Measurements from ENCODE around the gene CARD9. TPM values are rescaled to one million over a fixed set of nuclear protein-coding genes. Genes with fewer than 3 reads are reported as not detected.
"Not testable (repeated sequence)": the region's sequence is repeated elsewhere in the genome, so short reads cannot be mapped to it uniquely, and the experiment has no call there.

The CARD9 gene
- total RNA-seq, 1 donor from 2014 or later, result 9.2 TPM

GRCh38 chr9:136361047-136361753 is 12.3 kb downstream of the CARD9 start:
- intact Hi-C loops (cut with micrococcal nuclease), result no loop called here
- H3K4me1 Mint-ChIP-seq, result peaks cover 4% of the 10 kb centered on the region
- peaks cover 5% of the 10 kb centered on the region for H3K36me3 Mint-ChIP-seq (ENCODE audit: low read depth)
- no peak for DNase-seq
- no peak overlapping the region for H3K4me3 Mint-ChIP-seq
- H3K27ac Mint-ChIP-seq, result no peak overlapping the region
- no peaks in the 10 kb centered on the region for H3K9me3 Mint-ChIP-seq
- no peaks in the 10 kb centered on the region for H3K27me3 Mint-ChIP-seq

GRCh38 chr9:136359774-136360718 is 13.4 kb downstream of the CARD9 start:
- Mint-ChIP-seq H3K4me1 (peaks cover 4% of the 10 kb centered on the region), H3K27me3 (no peaks in the 10 kb centered on the region), H3K36me3 (ENCODE audit: low read depth) (peaks cover 3% of the 10 kb centered on the region), H3K4me3 (no peak overlapping the region), H3K27ac (no peak overlapping the region), H3K9me3 (no peaks in the 10 kb centered on the region)
- no peak for DNase-seq
- intact Hi-C loops (cut with micrococcal nuclease), result no loop called here

- H3K4me1 Mint-ChIP-seq, result peaks cover 4% of the 10 kb centered on the region
- H3K27me3 Mint-ChIP-seq, result no peaks in the 10 kb centered on the region
- H3K36me3 Mint-ChIP-seq (ENCODE audit: low read depth), result peaks cover 2% of the 10 kb centered on the region
Measured at GRCh38 chr9:136358888-136359287, 14.6 kb downstream of the CARD9 start.

GRCh38 chr9:136358016-136358415 is 15.5 kb downstream of the CARD9 start:
- no peak overlapping the region for H3K4me3 Mint-ChIP-seq

More at GRCh38 chr9:136358888-136359287, 14.6 kb downstream of the CARD9 start:
- intact Hi-C loops (cut with micrococcal nuclease), result no loop called here
- H3K27ac Mint-ChIP-seq, result no peak overlapping the region
- DNase-seq, result no peak
- no peaks in the 10 kb centered on the region for H3K9me3 Mint-ChIP-seq
- H3K4me3 Mint-ChIP-seq, result no peak overlapping the region

GRCh38 chr9:136357202-136357725 is 16.2 kb downstream of the CARD9 start:
- Mint-ChIP-seq H3K27ac (no peak overlapping the region), H3K4me3 (no peak overlapping the region), H3K36me3 (ENCODE audit: low read depth) (no peaks in the 10 kb centered on the region), H3K4me1 (no peaks in the 10 kb centered on the region), H3K9me3 (no peaks in the 10 kb centered on the region), H3K27me3 (no peaks in the 10 kb centered on the region)
- intact Hi-C loops (cut with micrococcal nuclease), result no loop called here
- DNase-seq, result no peak

More at GRCh38 chr9:136358016-136358415, 15.5 kb downstream of the CARD9 start:
- DNase-seq, result no peak
- Mint-ChIP-seq H3K27me3 (no peaks in the 10 kb centered on the region), H3K9me3 (no peaks in the 10 kb centered on the region), H3K4me1 (peaks cover 4% of the 10 kb centered on the region), H3K27ac (no peak overlapping the region), H3K36me3 (ENCODE audit: low read depth) (no peaks in the 10 kb centered on the region)
- intact Hi-C loops (cut with micrococcal nuclease), result no loop called here

GRCh38 chr9:136355616-136356557 is 17.6 kb downstream of the CARD9 start:
- H3K4me3 Mint-ChIP-seq, result no peak overlapping the region
- intact Hi-C loops (cut with micrococcal nuclease), result no loop called here
- no peaks in the 10 kb centered on the region for H3K27me3 Mint-ChIP-seq
- H3K27ac Mint-ChIP-seq, result no peak overlapping the region
- no peaks in the 10 kb centered on the region for H3K36me3 Mint-ChIP-seq (ENCODE audit: low read depth)
- no peak for DNase-seq
- no peaks in the 10 kb centered on the region for H3K9me3 Mint-ChIP-seq
- H3K4me1 Mint-ChIP-seq, result no peaks in the 10 kb centered on the region

- Mint-ChIP-seq H3K27me3 (no peaks in the 10 kb centered on the region), H3K27ac (no peak overlapping the region), H3K36me3 (ENCODE audit: low read depth) (no peaks in the 10 kb centered on the region), H3K9me3 (no peaks in the 10 kb centered on the region), H3K4me3 (no peak overlapping the region), H3K4me1 (no peaks in the 10 kb centered on the region)
- intact Hi-C loops (cut with micrococcal nuclease), result no loop called here
- DNase-seq, result no peak
Measured at GRCh38 chr9:136354592-136355085, 18.8 kb downstream of the CARD9 start.

- no peak overlapping the region for H3K4me3 Mint-ChIP-seq
- H3K27me3 Mint-ChIP-seq, result no peaks in the 10 kb centered on the region
- H3K27ac Mint-ChIP-seq, result no peak overlapping the region
- no peaks in the 10 kb centered on the region for H3K4me1 Mint-ChIP-seq
- H3K9me3 Mint-ChIP-seq, result no peaks in the 10 kb centered on the region
- H3K36me3 Mint-ChIP-seq (ENCODE audit: low read depth), result no peaks in the 10 kb centered on the region
- no peak for DNase-seq
- intact Hi-C loops (cut with micrococcal nuclease), result no loop called here
Measured at GRCh38 chr9:136353757-136354488, 19.5 kb downstream of the CARD9 start.

GRCh38 chr9:136353088-136353487 is 20.4 kb downstream of the CARD9 start:
- DNase-seq, result no peak
- no peaks in the 10 kb centered on the region for H3K27me3 Mint-ChIP-seq
- no peak overlapping the region for H3K4me3 Mint-ChIP-seq
- no peaks in the 10 kb centered on the region for H3K9me3 Mint-ChIP-seq
- intact Hi-C loops (cut with micrococcal nuclease), result no loop called here
- no peak overlapping the region for H3K27ac Mint-ChIP-seq
- no peaks in the 10 kb centered on the region for H3K36me3 Mint-ChIP-seq (ENCODE audit: low read depth)
- no peaks in the 10 kb centered on the region for H3K4me1 Mint-ChIP-seq

GRCh38 chr9:136352682-136353081 is 20.8 kb downstream of the CARD9 start:
- DNase-seq, result no peak
- H3K27ac Mint-ChIP-seq, result no peak overlapping the region
- intact Hi-C loops (cut with micrococcal nuclease), result no loop called here

GRCh38 chr9:136351868-136352267 is 21.6 kb downstream of the CARD9 start:
- H3K4me1 Mint-ChIP-seq; intact Hi-C loops (cut with micrococcal nuclease); H3K9me3 Mint-ChIP-seq; H3K36me3 Mint-ChIP-seq (ENCODE audit: low read depth); H3K27me3 Mint-ChIP-seq; H3K4me3 Mint-ChIP-seq; DNase-seq; H3K27ac Mint-ChIP-seq: not testable (repeated sequence)

More at GRCh38 chr9:136352682-136353081, 20.8 kb downstream of the CARD9 start:
- Mint-ChIP-seq H3K9me3 (no peaks in the 10 kb centered on the region), H3K27me3 (no peaks in the 10 kb centered on the region), H3K4me3 (no peak overlapping the region), H3K36me3 (ENCODE audit: low read depth) (no peaks in the 10 kb centered on the region), H3K4me1 (no peaks in the 10 kb centered on the region)

- intact Hi-C loops (cut with micrococcal nuclease), result no loop called here
- Mint-ChIP-seq H3K27ac (no peak overlapping the region), H3K36me3 (ENCODE audit: low read depth) (no peaks in the 10 kb centered on the region), H3K27me3 (no peaks in the 10 kb centered on the region), H3K4me1 (no peaks in the 10 kb centered on the region), H3K4me3 (no peak overlapping the region), H3K9me3 (no peaks in the 10 kb centered on the region)
- no peak for DNase-seq
Measured at GRCh38 chr9:136351252-136351800, 22.1 kb downstream of the CARD9 start.
